Mesendoderm (in vitro differentiated cells): ENCODE measurements around the gene PACSIN2.

ENCODE experiments used
- DNase-seq: peaks from one replicate; pipeline ENCODE4 v3.0.0; 2013
- H2AK5ac ChIP-seq: 2 replicates; pipeline ENCODE4 v1.6.1; 2013; ENCODE audit warnings: low read length, inconsistent platforms
- H2BK120ac ChIP-seq: 2 replicates; pipeline ENCODE4 v1.6.1; 2013; ENCODE audit warnings: low read depth, mild to moderate bottlenecking, low read length, moderate library complexity, mixed read lengths
- H2BK15ac ChIP-seq: replicated peaks from 2 replicates; pipeline ENCODE4 v1.6.1; 2013; ENCODE audit warnings: low read depth, mild to moderate bottlenecking, moderate library complexity
- H2BK5ac ChIP-seq: 2 replicates; pipeline ENCODE4 v1.6.1; 2013; ENCODE audit warnings: low read length, inconsistent platforms
- H3K18ac ChIP-seq: 2 replicates; pipeline ENCODE4 v1.6.1; 2013; ENCODE audit warnings: mild to moderate bottlenecking, low read length, mixed read lengths
- H3K23ac ChIP-seq: one replicate; pipeline ENCODE4 v1.6.1; 2013; ENCODE audit warnings: low read length
- H3K27ac ChIP-seq: 2 replicates; pipeline ENCODE4 v1.5.1; 2013; ENCODE audit warnings: low read depth, mild to moderate bottlenecking, inconsistent platforms, low read length, moderate library complexity
- H3K27me3 ChIP-seq: 2 replicates; pipeline ENCODE4 v1.6.1; 2013; ENCODE audit warnings: low read length, control low read depth, mild to moderate bottlenecking, inconsistent platforms; ENCODE audit not compliant: insufficient read depth, poor library complexity
- H3K36me3 ChIP-seq: 2 replicates; pipeline ENCODE4 v1.6.1; 2013; ENCODE audit warnings: low read length, inconsistent platforms; ENCODE audit not compliant: control insufficient read depth, insufficient read depth
- H3K4ac ChIP-seq: one replicate; pipeline ENCODE4 v1.6.1; 2013; ENCODE audit warnings: low read depth, mild to moderate bottlenecking, low read length, moderate library complexity
- H3K4me1 ChIP-seq: 2 replicates; pipeline ENCODE4 v1.6.1; 2013; ENCODE audit warnings: low read depth, low read length, inconsistent platforms; ENCODE audit not compliant: control insufficient read depth
- H3K4me2 ChIP-seq: 2 replicates; pipeline ENCODE4 v1.6.1; 2013; ENCODE audit warnings: low read length
- H3K4me3 ChIP-seq: 2 replicates; pipeline ENCODE4 v1.5.1; 2013; ENCODE audit warnings: mild to moderate bottlenecking, low read length
- H3K56ac ChIP-seq: one replicate; pipeline ENCODE4 v1.6.1; 2013; ENCODE audit warnings: low read length
- H3K79me1 ChIP-seq: 2 replicates; pipeline ENCODE4 v1.6.1; 2013; ENCODE audit warnings: low read length, inconsistent platforms
- H3K79me2 ChIP-seq: 2 replicates; pipeline ENCODE4 v1.6.1; 2013; ENCODE audit warnings: mild to moderate bottlenecking, low read length; ENCODE audit not compliant: control insufficient read depth, insufficient read depth
- H3K9ac ChIP-seq: 2 replicates; pipeline ENCODE4 v1.6.1; 2013; ENCODE audit warnings: low read length, inconsistent platforms
- H4K5ac ChIP-seq: one replicate; pipeline ENCODE4 v1.6.1; 2013; ENCODE audit warnings: low read length
- H4K8ac ChIP-seq: one replicate; pipeline ENCODE4 v1.6.1; 2013; ENCODE audit warnings: low read depth, mild to moderate bottlenecking, control low read depth, low read length, moderate library complexity
- WGBS: extraction: QIAGEN DNeasy Blood & Tissue Kit; methylation state at CpG from one replicate; pipeline ENCODE4 v1.1.7; 2013; ENCODE audit warnings: low lambda C conversion rate, missing lambda C conversion rate; ENCODE audit not compliant: insufficient coverage; ENCODE audit errors: extremely low coverage; 5-methylcytosine and 5-hydroxymethylcytosine counted together

Gene PACSIN2

GRCh38 chr22:43008921-43009320, 6.0 kb downstream of the PACSIN2 start:
- Histone ChIP-seq H4K5ac (no peak overlapping the region), H2BK5ac (no peak overlapping the region), H3K4ac (no peak overlapping the region), H2BK120ac (no peak overlapping the region), H3K27me3 (no peaks in the 10 kb centered on the region), H3K79me1 (peaks cover 28% of the 10 kb centered on the region), H4K8ac (no peak overlapping the region), H3K23ac (no peak overlapping the region), H3K4me1 (peaks cover 9% of the 10 kb centered on the region), H3K36me3 (no peaks in the 10 kb centered on the region), H3K18ac (no peak overlapping the region), H3K4me3 (no peak overlapping the region), H3K9ac (no peak overlapping the region), H2BK15ac (no peak overlapping the region), H3K4me2 (no peak overlapping the region), H2AK5ac (no peak overlapping the region), H3K56ac (no peak overlapping the region), H3K27ac (no peak overlapping the region), H3K79me2 (peaks cover 85% of the 10 kb centered on the region)
- no peak for DNase-seq
- WGBS = no CpG with 5 or more reads among the region's 4 CpGs

- no peak for DNase-seq
- no CpG with 5 or more reads among the region's 4 CpGs for WGBS
- peaks cover 6% of the 10 kb centered on the region for H3K4me1 ChIP-seq
- no peak overlapping the region for H3K23ac ChIP-seq
- no peak overlapping the region for H2BK15ac ChIP-seq
- H3K36me3 ChIP-seq = no peaks in the 10 kb centered on the region
- H3K27ac ChIP-seq = no peak overlapping the region
- H3K4ac ChIP-seq = no peak overlapping the region
- no peak overlapping the region for H3K18ac ChIP-seq
- H2AK5ac ChIP-seq = no peak overlapping the region
- no peak overlapping the region for H3K9ac ChIP-seq
- H2BK120ac ChIP-seq = no peak overlapping the region
- no peak overlapping the region for H3K56ac ChIP-seq
- no peak overlapping the region for H3K4me3 ChIP-seq
- no peak overlapping the region for H3K4me2 ChIP-seq
- peaks cover 27% of the 10 kb centered on the region for H3K79me1 ChIP-seq
- no peak overlapping the region for H4K5ac ChIP-seq
- no peaks in the 10 kb centered on the region for H3K27me3 ChIP-seq
- peaks cover 85% of the 10 kb centered on the region for H3K79me2 ChIP-seq
- H4K8ac ChIP-seq = no peak overlapping the region
- H2BK5ac ChIP-seq = no peak overlapping the region
Measured at GRCh38 chr22:43008509-43008908, 6.4 kb downstream of the PACSIN2 start.

DNA sequence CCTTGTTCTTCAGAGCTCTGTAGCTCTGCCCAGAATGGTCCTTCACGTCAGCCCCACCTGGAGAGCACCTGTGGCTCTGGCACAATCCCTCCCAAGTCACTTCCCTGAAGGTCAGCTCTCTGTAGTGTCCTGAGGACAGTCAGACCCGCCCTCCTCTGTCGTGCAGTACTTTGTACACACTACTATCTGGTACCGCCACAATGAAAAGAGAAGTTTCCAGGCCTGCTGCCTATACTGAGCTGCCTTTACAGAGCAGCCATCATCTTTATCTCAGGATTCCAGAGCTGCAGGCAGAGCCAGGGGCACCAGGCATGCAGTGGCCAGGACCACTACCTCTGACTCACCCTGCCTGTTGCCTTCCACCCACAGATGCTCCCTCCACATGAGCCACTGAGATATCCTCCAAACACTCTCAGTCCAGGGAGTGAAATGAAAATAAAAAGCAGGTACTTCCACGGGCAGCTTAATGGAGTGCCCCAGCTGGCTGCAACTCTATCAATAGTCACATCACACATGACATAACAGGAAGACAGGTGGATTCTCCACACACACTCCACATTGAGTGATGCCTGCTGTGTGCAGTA, 7.3 kb downstream of the PACSIN2 start:
- H3K9ac ChIP-seq = no peak overlapping the region
- H3K4me1 ChIP-seq = peaks cover 6% of the 10 kb centered on the region
- no peak overlapping the region for H3K56ac ChIP-seq
- H3K18ac ChIP-seq = no peak overlapping the region
- H4K8ac ChIP-seq = no peak overlapping the region
- WGBS = no CpG with 5 or more reads among the region's 5 CpGs
- no peak overlapping the region for H3K23ac ChIP-seq
- peaks cover 29% of the 10 kb centered on the region for H3K79me1 ChIP-seq
- H2BK5ac ChIP-seq = no peak overlapping the region
- no peak overlapping the region for H3K4ac ChIP-seq
- H3K4me2 ChIP-seq = no peak overlapping the region
- H4K5ac ChIP-seq = no peak overlapping the region
- H3K79me2 ChIP-seq = peaks cover 82% of the 10 kb centered on the region
- H2BK120ac ChIP-seq = no peak overlapping the region
- no peak overlapping the region for H3K27ac ChIP-seq
- H3K27me3 ChIP-seq = no peaks in the 10 kb centered on the region
- no peak overlapping the region for H2AK5ac ChIP-seq
- no peak for DNase-seq
- H3K4me3 ChIP-seq = no peak overlapping the region
- no peaks in the 10 kb centered on the region for H3K36me3 ChIP-seq
- H2BK15ac ChIP-seq = no peak overlapping the region

GRCh38 chr22:43006753-43007152, 8.2 kb downstream of the PACSIN2 start:
- no peak overlapping the region for H3K18ac ChIP-seq
- peaks cover 10% of the 10 kb centered on the region for H3K4me1 ChIP-seq
- H4K8ac ChIP-seq = no peak overlapping the region
- no peak overlapping the region for H2BK5ac ChIP-seq
- H2BK15ac ChIP-seq = no peak overlapping the region
- H3K79me1 ChIP-seq = peaks cover 32% of the 10 kb centered on the region
- H3K4ac ChIP-seq = no peak overlapping the region
- no peak overlapping the region for H3K9ac ChIP-seq
- no peak overlapping the region for H3K23ac ChIP-seq
- no peak overlapping the region for H3K27ac ChIP-seq
- H3K79me2 ChIP-seq = peaks cover 80% of the 10 kb centered on the region
- WGBS = no CpG with 5 or more reads among the region's 7 CpGs
- H2BK120ac ChIP-seq = no peak overlapping the region
- no peak overlapping the region for H3K4me3 ChIP-seq
- no peaks in the 10 kb centered on the region for H3K36me3 ChIP-seq
- H3K56ac ChIP-seq = no peak overlapping the region
- no peaks in the 10 kb centered on the region for H3K27me3 ChIP-seq
- no peak for DNase-seq
- H2AK5ac ChIP-seq = no peak overlapping the region
- H4K5ac ChIP-seq = no peak overlapping the region
- H3K4me2 ChIP-seq = no peak overlapping the region

GRCh38 chr22:43006016-43006505, 8.9 kb downstream of the PACSIN2 start:
- DNase-seq = no peak
- Histone ChIP-seq H3K27me3 (no peaks in the 10 kb centered on the region), H3K36me3 (no peaks in the 10 kb centered on the region), H4K5ac (no peak overlapping the region), H2BK120ac (no peak overlapping the region), H3K4me3 (no peak overlapping the region), H3K23ac (no peak overlapping the region), H4K8ac (no peak overlapping the region), H3K79me1 (peaks cover 36% of the 10 kb centered on the region), H2BK5ac (no peak overlapping the region), H2AK5ac (no peak overlapping the region), H3K56ac (no peak overlapping the region), H3K4me2 (no peak overlapping the region), H3K4ac (no peak overlapping the region), H3K4me1 (peaks cover 17% of the 10 kb centered on the region), H3K18ac (no peak overlapping the region), H3K9ac (no peak overlapping the region), H3K27ac (no peak overlapping the region), H2BK15ac (no peak overlapping the region), H3K79me2 (peaks cover 81% of the 10 kb centered on the region)
- WGBS = no CpG with 5 or more reads among the region's 5 CpGs

GRCh38 chr22:43005106-43005505, 9.8 kb downstream of the PACSIN2 start:
- H3K4me1 ChIP-seq = peaks cover 17% of the 10 kb centered on the region
- no peak overlapping the region for H3K27ac ChIP-seq
- no peak overlapping the region for H3K9ac ChIP-seq

More at GRCh38 chr22:43005106-43005505, 9.8 kb downstream of the PACSIN2 start:
- Histone ChIP-seq H3K79me2 (peaks cover 83% of the 10 kb centered on the region), H3K23ac (no peak overlapping the region), H2BK15ac (no peak overlapping the region), H3K4me3 (no peak overlapping the region), H3K36me3 (no peaks in the 10 kb centered on the region), H4K8ac (no peak overlapping the region), H3K4me2 (no peak overlapping the region), H3K79me1 (peaks cover 40% of the 10 kb centered on the region), H4K5ac (no peak overlapping the region), H2BK120ac (no peak overlapping the region), H3K18ac (no peak overlapping the region), H3K27me3 (no peaks in the 10 kb centered on the region), H3K4ac (no peak overlapping the region), H3K56ac (no peak overlapping the region), H2BK5ac (no peak overlapping the region), H2AK5ac (no peak overlapping the region)
- DNase-seq = no peak
- WGBS = no CpG with 5 or more reads among the region's 2 CpGs
